Measurements from ENCODE around the gene PSMG2. TPM values are rescaled to one million over a fixed set of nuclear protein-coding genes. Genes with fewer than 3 reads are reported as not detected.

PSMG2 gene
- total RNA-seq, 1 donor from 2014 or later = 96.8 TPM

DNA sequence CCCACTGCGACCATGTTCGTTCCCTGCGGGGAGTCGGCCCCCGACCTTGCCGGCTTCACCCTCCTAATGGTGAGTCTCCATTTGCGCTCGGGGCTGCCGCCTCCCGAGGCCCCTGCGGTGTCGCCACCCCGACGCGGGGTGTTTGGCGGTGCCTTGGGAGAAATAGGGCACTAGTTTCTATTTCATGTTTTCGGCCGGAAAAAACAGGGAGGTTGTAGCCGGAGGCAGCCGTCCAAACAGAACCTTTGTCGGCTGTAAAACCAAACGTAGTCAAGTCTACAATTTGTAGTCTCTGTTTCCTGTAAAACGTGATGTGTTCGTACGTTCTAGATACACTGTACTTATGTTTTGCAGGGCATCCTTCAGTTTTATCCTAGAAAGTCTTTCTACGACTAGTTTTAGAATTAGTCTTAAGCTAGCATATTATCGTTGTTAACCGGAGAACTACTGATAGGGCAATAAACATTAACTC lies 290 bp downstream of the PSMG2 start:
- peaks cover 2% of the 10 kb centered on the region for H3K27me3 Mint-ChIP-seq (ENCODE audit: insufficient read depth, low read depth)
- H3K9me3 ChIP-seq (ENCODE audit: low read depth) = no peaks in the 10 kb centered on the region
- peaks cover 26% of the 10 kb centered on the region for H4K20me1 ChIP-seq (ENCODE audit: low read depth)
- H3K4me2 ChIP-seq = peak overlapping the region; percentile 88
- peaks cover 27% of the 10 kb centered on the region for H3K4me1 Mint-ChIP-seq
- H3K27ac Mint-ChIP-seq = peak overlapping the region; percentile 100
- peak overlapping the region; percentile 100 for H3K4me3 Mint-ChIP-seq
- peaks cover 20% of the 10 kb centered on the region for H3K36me3 ChIP-seq
- H3K4me3 ChIP-seq = peak overlapping the region; percentile 98
- H3K9ac ChIP-seq = peak overlapping the region; percentile 100
- peaks cover 9% of the 10 kb centered on the region for H3K36me3 Mint-ChIP-seq
- no peaks in the 10 kb centered on the region for H3K9me3 Mint-ChIP-seq
- peak overlapping the region; percentile 99 for H3K27ac ChIP-seq
- H3K27me3 ChIP-seq = no peaks in the 10 kb centered on the region
- H3F3A ChIP-seq (ENCODE audit: low read depth) = peaks cover 12% of the 10 kb centered on the region
- no peak for TF ChIP-seq EZH2phosphoT487 (IDR thresholded peaks at IDR 0.05)
- TF ChIP-seq EZH2 (IDR thresholded peaks at IDR 0.05) = no peak
- peaks cover 20% of the 10 kb centered on the region for H3K4me1 ChIP-seq
- H3K79me2 ChIP-seq (ENCODE audit: low read depth) = peaks cover 65% of the 10 kb centered on the region
- peak overlapping the region; percentile 98 for H2AFZ ChIP-seq (replicated peaks)
- no peak for DNase-seq (ENCODE audit: low spot score)

GRCh38 chr18:12703664-12704063 lies 822 bp downstream of the PSMG2 start:
- H3K79me2 ChIP-seq (ENCODE audit: low read depth) = peaks cover 65% of the 10 kb centered on the region

DNA sequence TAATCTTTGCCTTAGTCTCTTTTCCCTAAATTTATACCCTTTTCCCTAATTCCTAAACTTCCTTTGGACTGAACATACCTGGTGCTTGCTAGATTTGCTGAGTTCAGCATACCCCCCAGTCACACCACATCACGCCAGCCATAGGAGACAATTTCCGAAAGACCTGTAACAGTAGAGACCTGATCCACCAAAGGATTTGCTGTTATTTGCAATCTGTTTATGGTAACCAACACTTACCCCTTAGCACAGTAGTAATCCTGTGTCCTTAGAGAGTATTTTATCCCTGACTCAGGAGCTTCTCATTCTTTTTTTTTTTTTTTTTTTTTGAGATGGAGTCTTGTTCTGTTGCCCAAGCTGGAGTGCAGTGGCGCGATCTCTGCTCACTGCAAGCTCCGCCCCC lies 8.6 kb downstream of the PSMG2 start:
- Histone ChIP-seq H3K4me2 (no peak overlapping the region), H3K79me2 (ENCODE audit: low read depth) (peaks cover 3% of the 10 kb centered on the region), H3K27ac (no peak overlapping the region), H3K9me3 (ENCODE audit: low read depth) (no peaks in the 10 kb centered on the region), H3K4me1 (no peaks in the 10 kb centered on the region), H3K9ac (no peak overlapping the region), H3F3A (ENCODE audit: low read depth) (no peaks in the 10 kb centered on the region), H3K4me3 (no peak overlapping the region), H3K27me3 (no peaks in the 10 kb centered on the region), H3K36me3 (peaks cover 9% of the 10 kb centered on the region), H2AFZ (replicated peaks) (no peak overlapping the region), H4K20me1 (ENCODE audit: low read depth) (no peaks in the 10 kb centered on the region)
- peaks cover 22% of the 10 kb centered on the region for H3K36me3 Mint-ChIP-seq
- no peak for DNase-seq (ENCODE audit: low spot score)
- TF ChIP-seq CTCF (IDR thresholded peaks at IDR 0.05) = no peak
- TF ChIP-seq EZH2 (IDR thresholded peaks at IDR 0.05) = no peak
- TF ChIP-seq EZH2phosphoT487 (IDR thresholded peaks at IDR 0.05) = no peak
- H3K27ac Mint-ChIP-seq = no peak overlapping the region
- no peak overlapping the region for H3K4me3 Mint-ChIP-seq
- H3K27me3 Mint-ChIP-seq (ENCODE audit: insufficient read depth, low read depth) = no peaks in the 10 kb centered on the region
- H3K4me1 Mint-ChIP-seq = no peaks in the 10 kb centered on the region
- H3K9me3 Mint-ChIP-seq = no peaks in the 10 kb centered on the region

More at GRCh38 chr18:12703664-12704063, 822 bp downstream of the PSMG2 start:
- Histone ChIP-seq H3K27me3 (no peaks in the 10 kb centered on the region), H3K9ac (peak overlapping the region; percentile 100), H4K20me1 (ENCODE audit: low read depth) (peaks cover 26% of the 10 kb centered on the region), H3K36me3 (peaks cover 19% of the 10 kb centered on the region), H3K4me3 (peak overlapping the region; percentile 98), H3F3A (ENCODE audit: low read depth) (peaks cover 12% of the 10 kb centered on the region), H3K4me1 (peaks cover 20% of the 10 kb centered on the region), H3K27ac (no peak overlapping the region), H2AFZ (replicated peaks) (peak overlapping the region; percentile 98), H3K9me3 (ENCODE audit: low read depth) (no peaks in the 10 kb centered on the region), H3K4me2 (peak overlapping the region; percentile 88)
- TF ChIP-seq EZH2 (IDR thresholded peaks at IDR 0.05) = no peak
- TF ChIP-seq CTCF (IDR thresholded peaks at IDR 0.05) = no peak
- TF ChIP-seq EZH2phosphoT487 (IDR thresholded peaks at IDR 0.05) = no peak
- peaks cover 27% of the 10 kb centered on the region for H3K4me1 Mint-ChIP-seq
- DNase-seq (ENCODE audit: low spot score) = peak; percentile 12
- no peaks in the 10 kb centered on the region for H3K9me3 Mint-ChIP-seq
- peaks cover 2% of the 10 kb centered on the region for H3K27me3 Mint-ChIP-seq (ENCODE audit: insufficient read depth, low read depth)
- H3K4me3 Mint-ChIP-seq = peak overlapping the region; percentile 100
- H3K27ac Mint-ChIP-seq = peak overlapping the region; percentile 100
- H3K36me3 Mint-ChIP-seq = peaks cover 9% of the 10 kb centered on the region

DNA sequence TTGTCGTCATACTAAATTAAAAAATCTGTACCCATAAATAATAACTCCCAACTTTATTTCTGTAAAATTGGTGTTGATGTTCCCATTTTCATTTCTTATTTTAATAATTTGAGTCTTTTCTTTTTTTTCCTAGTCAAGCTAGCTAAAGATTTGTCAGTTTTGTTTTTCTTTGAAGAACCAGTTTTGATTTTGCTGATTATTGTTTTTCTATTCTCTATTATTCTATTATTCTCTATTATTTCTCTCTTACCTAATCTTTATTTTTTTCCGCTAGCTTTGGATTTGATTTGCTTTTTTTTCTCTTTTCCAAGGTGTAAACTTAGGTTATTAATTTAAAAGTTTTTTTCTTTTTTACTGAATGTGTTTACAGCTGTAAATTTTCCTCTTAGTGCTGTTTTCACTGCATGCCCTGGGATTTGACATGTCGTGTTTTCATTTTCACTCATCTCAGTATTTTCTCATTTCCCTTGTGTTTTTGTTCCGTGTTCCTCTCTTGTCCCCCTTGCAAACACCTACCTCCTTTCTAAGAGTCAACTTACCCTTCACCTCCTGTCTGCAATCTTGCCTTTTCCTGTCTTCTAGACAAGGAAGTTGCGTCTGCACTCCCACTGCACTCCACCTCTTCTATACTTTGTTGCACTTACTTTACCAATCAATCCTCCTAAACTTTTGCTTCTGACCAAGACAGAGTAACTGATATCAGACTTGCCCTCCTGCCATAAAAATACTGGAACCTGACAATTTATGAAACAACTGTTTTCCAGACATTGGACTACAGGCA lies 18.8 kb downstream of the PSMG2 start:
- Histone ChIP-seq H3K79me2 (ENCODE audit: low read depth) (no peaks in the 10 kb centered on the region), H3K27ac (no peak overlapping the region), H4K20me1 (ENCODE audit: low read depth) (no peaks in the 10 kb centered on the region), H3F3A (ENCODE audit: low read depth) (peaks cover 6% of the 10 kb centered on the region), H3K27me3 (no peaks in the 10 kb centered on the region), H2AFZ (replicated peaks) (no peak overlapping the region), H3K9me3 (ENCODE audit: low read depth) (no peaks in the 10 kb centered on the region), H3K9ac (peak overlapping the region; percentile 11), H3K4me1 (no peaks in the 10 kb centered on the region), H3K4me2 (no peak overlapping the region), H3K36me3 (peaks cover 18% of the 10 kb centered on the region), H3K4me3 (no peak overlapping the region)
- no peak overlapping the region for H3K27ac Mint-ChIP-seq
- no peak overlapping the region for H3K4me3 Mint-ChIP-seq
- no peaks in the 10 kb centered on the region for H3K27me3 Mint-ChIP-seq (ENCODE audit: insufficient read depth, low read depth)
- TF ChIP-seq CTCF (IDR thresholded peaks at IDR 0.05) (no peak), EZH2phosphoT487 (IDR thresholded peaks at IDR 0.05) (no peak), EZH2 (IDR thresholded peaks at IDR 0.05) (no peak)
- H3K4me1 Mint-ChIP-seq = no peaks in the 10 kb centered on the region
- DNase-seq (ENCODE audit: low spot score) = no peak
- H3K36me3 Mint-ChIP-seq = peaks cover 18% of the 10 kb centered on the region
- no peaks in the 10 kb centered on the region for H3K9me3 Mint-ChIP-seq

Measured in neural progenitor cell (in vitro differentiated cells).